ENCODE measurements around the gene PAMR1.

- TF ChIP-seq EZH2 (IDR thresholded peaks at IDR 0.05; ENCODE audit: low read length, missing control alignments) (no peak), CTCF (conservative IDR thresholded peaks at IDR 0.05 in 1 of 2, IDR thresholded peaks at IDR 0.05 in 1 of 2; ENCODE audit: low read depth in 1 of 2, low read length in 2 of 2) (no peak)
Observed at GRCh38 chr11:35477901-35478300, 47.5 kb downstream of the PAMR1 start.

Data from fibroblast of lung (primary cell).